ENCODE measurements around the gene XRCC2. TPM values are rescaled to one million over a fixed set of nuclear protein-coding genes. Genes with fewer than 3 reads are reported as not detected.
A peak's percentile ranks its signal among the peaks of the same experiment; 100 is the strongest.

The XRCC2 gene
- 3.1 and 3.4 TPM in 2 replicates for polyA plus RNA-seq (2012; rRNA removed)
- polyA plus RNA-seq (2012; cell fraction: cytosol; rRNA removed): 2.6 and 2.7 TPM in 2 replicates
- polyA plus RNA-seq (2012; cell fraction: nucleus; rRNA removed): 5.8 and 7.3 TPM in 2 replicates

GRCh38 chr7:152675759-152676636, at the start of gene XRCC2:
Gene XRCC2 (minus strand): TSS chr7:152676141. CDS start chr7:152676079, 62 bp downstream.
- peaks cover 5 to 7% of the 10 kb centered on the region in 2 experiments; a peak in 1 of 4 replicates for H3K4me1 ChIP-seq (ENCODE audit: control insufficient read depth in 1 of 2, insufficient read depth in 2 of 2, low read depth in 1 of 2, low read length in 1 of 2)
- ChIA-PET POLR2A (interaction anchor here (0.5 to 1.8 kb wide), 2 partner anchors 69 to 212 kb away, joined by 3 to 8 read pairs; no protein-coding TSS in a partner anchor), CTCF (interaction anchor here (1.0 to 1.4 kb wide), 2 partner anchors 10 to 27 kb away, joined by 3 to 4 read pairs; no protein-coding TSS in a partner anchor)
- TF ChIP-seq POLR2AphosphoS5 (IDR thresholded peaks at IDR 0.05; ENCODE audit: low read depth, low read length) (peak; percentile 99), MXI1 (IDR thresholded peaks at IDR 0.05; ENCODE audit: low read depth, low read length) (peak; percentile 98), TEAD4 (IDR thresholded peaks at IDR 0.05; ENCODE audit: borderline replicate concordance, insufficient read depth) (no peak), ELF1 (IDR thresholded peaks at IDR 0.05) (peak; percentile 91), FOXJ3 (CRISPR knock-in tag; IDR thresholded peaks at IDR 0.05) (no peak), GABPA (IDR thresholded peaks at IDR 0.05; ENCODE audit: low read depth) (peak; percentile 69; the same call in 1 of the 2 replicates), SIN3A (IDR thresholded peaks at IDR 0.05; ENCODE audit: borderline replicate concordance, low read depth, low read length) (peak; percentile 100), RFX5 (IDR thresholded peaks at IDR 0.05; ENCODE audit: low read length) (no peak), GATA2 (CRISPR knock-in tag; IDR thresholded peaks at IDR 0.05) (no peak), JUND (IDR thresholded peaks at IDR 0.05) (no peak), PBX3 (IDR thresholded peaks at IDR 0.05) (no peak), CHD2 (IDR thresholded peaks at IDR 0.05; ENCODE audit: low read length, partially characterized antibody) (peak; percentile 94), FOXM1 (IDR thresholded peaks at IDR 0.05; ENCODE audit: low read depth) (no peak), TAF1 (IDR thresholded peaks at IDR 0.05; ENCODE audit: borderline replicate concordance, low read depth, low read length) (peak; percentile 83), TCF12 (IDR thresholded peaks at IDR 0.05) (no peak), NRF1 (IDR thresholded peaks at IDR 0.05; ENCODE audit: low read depth, low read length) (peak; percentile 100), CTCF (IDR thresholded peaks at IDR 0.05) (no peak), EP300 (IDR thresholded peaks at IDR 0.05; ENCODE audit: borderline replicate concordance in 1 of 2, low read depth in 1 of 2, low read length in 1 of 2) (peak in 1 of 2 experiments; percentile 31; a peak in 2 of 4 replicates), IRF3 (IDR thresholded peaks at IDR 0.05; ENCODE audit: low read depth, low read length) (no peak), EZH2phosphoT487 (IDR thresholded peaks at IDR 0.05; ENCODE audit: borderline replicate concordance, low read depth) (no peak)
- TF ChIP-seq, protein P1, sequence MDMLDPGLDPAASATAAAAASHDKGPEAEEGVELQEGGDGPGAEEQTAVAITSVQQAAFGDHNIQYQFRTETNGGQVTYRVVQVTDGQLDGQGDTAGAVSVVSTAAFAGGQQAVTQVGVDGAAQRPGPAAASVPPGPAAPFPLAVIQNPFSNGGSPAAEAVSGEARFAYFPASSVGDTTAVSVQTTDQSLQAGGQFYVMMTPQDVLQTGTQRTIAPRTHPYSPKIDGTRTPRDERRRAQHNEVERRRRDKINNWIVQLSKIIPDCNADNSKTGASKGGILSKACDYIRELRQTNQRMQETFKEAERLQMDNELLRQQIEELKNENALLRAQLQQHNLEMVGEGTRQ (IDR thresholded peaks at IDR 0.05; ENCODE audit: borderline replicate concordance, low read depth, low read length): no peak
- TF ChIP-seq, protein P2, sequence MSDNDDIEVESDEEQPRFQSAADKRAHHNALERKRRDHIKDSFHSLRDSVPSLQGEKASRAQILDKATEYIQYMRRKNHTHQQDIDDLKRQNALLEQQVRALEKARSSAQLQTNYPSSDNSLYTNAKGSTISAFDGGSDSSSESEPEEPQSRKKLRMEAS (IDR thresholded peaks at IDR 0.05; ENCODE audit: low read depth): peak; percentile 92
- TF ChIP-seq, protein P3, sequence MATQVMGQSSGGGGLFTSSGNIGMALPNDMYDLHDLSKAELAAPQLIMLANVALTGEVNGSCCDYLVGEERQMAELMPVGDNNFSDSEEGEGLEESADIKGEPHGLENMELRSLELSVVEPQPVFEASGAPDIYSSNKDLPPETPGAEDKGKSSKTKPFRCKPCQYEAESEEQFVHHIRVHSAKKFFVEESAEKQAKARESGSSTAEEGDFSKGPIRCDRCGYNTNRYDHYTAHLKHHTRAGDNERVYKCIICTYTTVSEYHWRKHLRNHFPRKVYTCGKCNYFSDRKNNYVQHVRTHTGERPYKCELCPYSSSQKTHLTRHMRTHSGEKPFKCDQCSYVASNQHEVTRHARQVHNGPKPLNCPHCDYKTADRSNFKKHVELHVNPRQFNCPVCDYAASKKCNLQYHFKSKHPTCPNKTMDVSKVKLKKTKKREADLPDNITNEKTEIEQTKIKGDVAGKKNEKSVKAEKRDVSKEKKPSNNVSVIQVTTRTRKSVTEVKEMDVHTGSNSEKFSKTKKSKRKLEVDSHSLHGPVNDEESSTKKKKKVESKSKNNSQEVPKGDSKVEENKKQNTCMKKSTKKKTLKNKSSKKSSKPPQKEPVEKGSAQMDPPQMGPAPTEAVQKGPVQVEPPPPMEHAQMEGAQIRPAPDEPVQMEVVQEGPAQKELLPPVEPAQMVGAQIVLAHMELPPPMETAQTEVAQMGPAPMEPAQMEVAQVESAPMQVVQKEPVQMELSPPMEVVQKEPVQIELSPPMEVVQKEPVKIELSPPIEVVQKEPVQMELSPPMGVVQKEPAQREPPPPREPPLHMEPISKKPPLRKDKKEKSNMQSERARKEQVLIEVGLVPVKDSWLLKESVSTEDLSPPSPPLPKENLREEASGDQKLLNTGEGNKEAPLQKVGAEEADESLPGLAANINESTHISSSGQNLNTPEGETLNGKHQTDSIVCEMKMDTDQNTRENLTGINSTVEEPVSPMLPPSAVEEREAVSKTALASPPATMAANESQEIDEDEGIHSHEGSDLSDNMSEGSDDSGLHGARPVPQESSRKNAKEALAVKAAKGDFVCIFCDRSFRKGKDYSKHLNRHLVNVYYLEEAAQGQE (IDR thresholded peaks at IDR 0.05; ENCODE audit: low read depth, low read length): no peak

More at GRCh38 chr7:152675759-152676636, at the start of gene XRCC2:
- Histone ChIP-seq H3K4me2 (peak within 1 kb of the TSS; percentile 96), H3F3A (replicated peaks; ENCODE audit: insufficient read depth) (peaks cover 19% of the 10 kb centered on the region), H3K36me3 (replicated peaks in 1 of 2; ENCODE audit: control insufficient read depth in 1 of 2, insufficient read depth in 2 of 2, low read length in 1 of 2) (no peaks in the 10 kb centered on the region), H3K79me2 (ENCODE audit: insufficient read depth) (peaks cover 47% of the 10 kb centered on the region), H3K9me3 (no peaks in the 10 kb centered on the region), H2AFZ (ENCODE audit: low read depth) (peak within 1 kb of the TSS; percentile 100), H3K4me3 (ENCODE audit: low read depth in 2 of 2, low read length in 1 of 2) (peak within 1 kb of the TSS; percentile 70 to 84), H3K9me2 (no peaks in the 10 kb centered on the region), H3K9ac (peak within 1 kb of the TSS; percentile 71), H4K20me1 (ENCODE audit: insufficient read depth) (no peaks in the 10 kb centered on the region), H3K27ac (ENCODE audit: low read depth in 2 of 2, low read length in 1 of 2) (peak within 1 kb of the TSS; percentile 74 to 88), H3K27me3 (ENCODE audit: insufficient read depth) (no peaks in the 10 kb centered on the region)
- WGBS (ENCODE audit: low lambda C conversion rate): 4% methylated on average over 38 of the region's 63 CpGs
- peak; percentile 100 for DNase-seq

All from SK-N-SH (cell line).